ENCODE results near the gene CLRN2. TPM values are rescaled to one million over a fixed set of nuclear protein-coding genes. Genes with fewer than 3 reads are reported as not detected.

CLRN2 gene
- total RNA-seq, 2 donors from 2014 or later = not detected

GRCh38 chr4:17489721-17490120 is 25.2 kb upstream of the CLRN2 start:
- Histone ChIP-seq H3K9me3 (no peaks in the 10 kb centered on the region), H3K4me1 (ENCODE audit: control insufficient read depth in 1 of 2, low read depth in 2 of 2) (peaks cover 0 to 7% of the 10 kb centered on the region in 2 donors), H3K4me3 (no peak overlapping the region), H3K27ac (no peak overlapping the region), H3K36me3 (peaks cover 27% of the 10 kb centered on the region), H3K27me3 (replicated peaks; ENCODE audit: insufficient read depth) (no peaks in the 10 kb centered on the region)
- ATAC-seq (ENCODE audit: insufficient number of reproducible peaks, low FRiP score, low read depth) (no peak), DNase-seq (ENCODE audit: low spot score) (no peak)
- no peak for TF ChIP-seq CTCF (IDR thresholded peaks at IDR 0.05)

- ATAC-seq (ENCODE audit: insufficient number of reproducible peaks, low FRiP score, low read depth) = no peak
- Histone ChIP-seq H3K27me3 (replicated peaks; ENCODE audit: insufficient read depth) (no peaks in the 10 kb centered on the region), H3K36me3 (peaks cover 30% of the 10 kb centered on the region)
These were observed 24.3 kb upstream of the CLRN2 start for GRCh38 chr4:17490575-17491059.

GRCh38 chr4:17491196-17491595 is 23.8 kb upstream of the CLRN2 start:
- peaks cover 0 to 7% of the 10 kb centered on the region in 2 donors for H3K4me1 ChIP-seq (ENCODE audit: control insufficient read depth in 1 of 2, low read depth in 2 of 2)
- TF ChIP-seq CTCF (IDR thresholded peaks at IDR 0.05) = no peak
- no peak for ATAC-seq (ENCODE audit: insufficient number of reproducible peaks, low FRiP score, low read depth)
- no peak overlapping the region for H3K4me3 ChIP-seq
- no peak for DNase-seq (ENCODE audit: low spot score)
- H3K27me3 ChIP-seq (replicated peaks; ENCODE audit: insufficient read depth) = no peaks in the 10 kb centered on the region
- H3K27ac ChIP-seq = no peak overlapping the region
- H3K9me3 ChIP-seq = no peaks in the 10 kb centered on the region
- peaks cover 27% of the 10 kb centered on the region for H3K36me3 ChIP-seq

More at GRCh38 chr4:17490575-17491059, 24.3 kb upstream of the CLRN2 start:
- no peak overlapping the region for H3K4me3 ChIP-seq
- H3K9me3 ChIP-seq = no peaks in the 10 kb centered on the region
- H3K27ac ChIP-seq = no peak overlapping the region
- no peak for TF ChIP-seq CTCF (IDR thresholded peaks at IDR 0.05)
- peaks cover 0 to 7% of the 10 kb centered on the region in 2 donors for H3K4me1 ChIP-seq (ENCODE audit: control insufficient read depth in 1 of 2, low read depth in 2 of 2)
- DNase-seq (ENCODE audit: low spot score) = no peak

GRCh38 chr4:17492058-17492741 is 22.8 kb upstream of the CLRN2 start:
- Histone ChIP-seq H3K36me3 (peaks cover 25% of the 10 kb centered on the region), H3K27me3 (replicated peaks; ENCODE audit: insufficient read depth) (no peaks in the 10 kb centered on the region), H3K4me1 (ENCODE audit: control insufficient read depth in 1 of 2, low read depth in 2 of 2) (peaks cover 0 to 7% of the 10 kb centered on the region in 2 donors), H3K9me3 (no peaks in the 10 kb centered on the region), H3K4me3 (no peak overlapping the region), H3K27ac (no peak overlapping the region)
- ATAC-seq (ENCODE audit: insufficient number of reproducible peaks, low FRiP score, low read depth) (no peak), DNase-seq (ENCODE audit: low spot score) (no peak)
- TF ChIP-seq CTCF (IDR thresholded peaks at IDR 0.05) = no peak

GRCh38 chr4:17492876-17493275 is 22.1 kb upstream of the CLRN2 start:
- DNase-seq (ENCODE audit: low spot score) (no peak), ATAC-seq (ENCODE audit: insufficient number of reproducible peaks, low FRiP score, low read depth) (no peak)
- Histone ChIP-seq H3K27ac (no peak overlapping the region), H3K9me3 (no peaks in the 10 kb centered on the region), H3K36me3 (peaks cover 29% of the 10 kb centered on the region), H3K4me1 (ENCODE audit: control insufficient read depth in 1 of 2, low read depth in 2 of 2) (peaks cover 0 to 7% of the 10 kb centered on the region in 2 donors), H3K4me3 (no peak overlapping the region), H3K27me3 (replicated peaks; ENCODE audit: insufficient read depth) (no peaks in the 10 kb centered on the region)
- no peak for TF ChIP-seq CTCF (IDR thresholded peaks at IDR 0.05)
